Gastroesophageal sphincter (tissue), 3 donors: ENCODE measurements around the gene MAP3K1.

ENCODE experiments used
- POLR2AphosphoS5 ChIP-seq: sonication (generic); formaldehyde crosslinking; IDR thresholded peaks from one replicate; pipeline ENCODE4 v1.6.1; 2017; ENCODE audit warnings: antibody characterized with exemption
- TF ChIP-seq, protein P1 (sequence below), 4 experiments: fragments of 200-600 bp in 2 of 4; fragments of 450-650 bp in 2 of 4; sonication (generic) in 1 of 4; IDR thresholded peaks; one replicate each; pipeline ENCODE4 v1.5.1; 2017 to 2019; ENCODE audit warnings: antibody characterized with exemption in 4 of 4, mild to moderate bottlenecking in 2 of 4, moderate library complexity in 2 of 4

DNA sequence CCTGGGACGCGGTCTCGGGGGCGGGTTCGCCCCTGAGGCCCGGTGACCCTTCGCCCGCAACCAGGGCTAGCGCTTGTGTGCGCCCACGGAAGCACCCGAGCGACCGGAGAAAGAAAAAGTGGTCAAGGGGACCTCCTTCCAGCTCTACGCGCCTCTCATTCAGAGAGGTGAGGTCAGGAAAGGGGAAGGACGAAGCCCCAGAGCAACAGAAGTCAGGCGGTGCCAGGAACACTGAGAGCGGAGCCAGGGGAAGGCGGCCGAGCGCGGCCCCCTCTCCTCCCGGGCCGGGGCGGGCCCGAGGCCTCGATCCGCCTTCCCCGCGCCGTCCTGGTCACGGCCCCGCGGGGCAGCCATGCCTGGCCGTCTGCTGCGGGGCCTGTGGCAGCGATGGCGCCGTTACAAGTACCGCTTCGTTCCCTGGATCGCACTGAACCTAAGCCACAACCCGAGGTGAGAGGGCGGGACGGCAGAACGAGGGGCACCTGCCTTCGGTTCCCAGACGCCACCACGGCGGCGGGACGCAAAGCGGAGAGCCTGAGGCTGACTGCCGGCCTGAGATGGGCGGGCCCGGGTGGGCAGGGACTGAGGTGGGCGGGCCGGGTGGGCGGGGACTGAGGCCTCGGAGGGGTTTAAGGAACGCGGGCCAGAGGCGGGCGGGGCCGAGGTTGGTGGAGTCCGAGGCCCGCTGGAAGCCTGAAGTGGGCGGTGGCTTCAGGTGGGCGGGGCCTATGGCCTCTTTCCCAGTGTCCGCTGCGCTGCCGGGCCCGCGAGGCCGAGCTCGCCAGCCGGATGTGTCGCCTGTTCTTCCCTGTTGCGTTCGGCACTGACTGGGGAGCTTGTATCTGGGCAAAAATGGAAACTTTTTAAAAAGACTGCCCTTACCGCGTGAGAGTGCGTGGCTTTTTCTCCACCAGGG, 94.2 kb downstream of the MAP3K1 start, which contains the start of gene SETD9:
- TF ChIP-seq, protein P1, sequence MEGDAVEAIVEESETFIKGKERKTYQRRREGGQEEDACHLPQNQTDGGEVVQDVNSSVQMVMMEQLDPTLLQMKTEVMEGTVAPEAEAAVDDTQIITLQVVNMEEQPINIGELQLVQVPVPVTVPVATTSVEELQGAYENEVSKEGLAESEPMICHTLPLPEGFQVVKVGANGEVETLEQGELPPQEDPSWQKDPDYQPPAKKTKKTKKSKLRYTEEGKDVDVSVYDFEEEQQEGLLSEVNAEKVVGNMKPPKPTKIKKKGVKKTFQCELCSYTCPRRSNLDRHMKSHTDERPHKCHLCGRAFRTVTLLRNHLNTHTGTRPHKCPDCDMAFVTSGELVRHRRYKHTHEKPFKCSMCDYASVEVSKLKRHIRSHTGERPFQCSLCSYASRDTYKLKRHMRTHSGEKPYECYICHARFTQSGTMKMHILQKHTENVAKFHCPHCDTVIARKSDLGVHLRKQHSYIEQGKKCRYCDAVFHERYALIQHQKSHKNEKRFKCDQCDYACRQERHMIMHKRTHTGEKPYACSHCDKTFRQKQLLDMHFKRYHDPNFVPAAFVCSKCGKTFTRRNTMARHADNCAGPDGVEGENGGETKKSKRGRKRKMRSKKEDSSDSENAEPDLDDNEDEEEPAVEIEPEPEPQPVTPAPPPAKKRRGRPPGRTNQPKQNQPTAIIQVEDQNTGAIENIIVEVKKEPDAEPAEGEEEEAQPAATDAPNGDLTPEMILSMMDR (IDR thresholded peaks at IDR 0.05): peak in 1 of 4 experiments; percentile 3
- peak; percentile 77 for TF ChIP-seq POLR2AphosphoS5
